Kidney tubule cell (primary cell): ENCODE results near the gene ITGA2.

Experiments
- DNase-seq: peaks from one replicate; pipeline ENCODE4 v3.0.0-alpha.2; 2018; ENCODE audit warnings: low spot score

Gene ITGA2

GRCh38 chr5:52988335-52989024 lies 672 bp upstream of the ITGA2 start:
- no peak for DNase-seq

GRCh38 chr5:52989781-52990527 lies 802 bp downstream of the ITGA2 start:
- DNase-seq = peak; percentile 64

GRCh38 chr5:52990528-52990925 lies 1.4 kb downstream of the ITGA2 start:
- DNase-seq = no peak

DNA sequence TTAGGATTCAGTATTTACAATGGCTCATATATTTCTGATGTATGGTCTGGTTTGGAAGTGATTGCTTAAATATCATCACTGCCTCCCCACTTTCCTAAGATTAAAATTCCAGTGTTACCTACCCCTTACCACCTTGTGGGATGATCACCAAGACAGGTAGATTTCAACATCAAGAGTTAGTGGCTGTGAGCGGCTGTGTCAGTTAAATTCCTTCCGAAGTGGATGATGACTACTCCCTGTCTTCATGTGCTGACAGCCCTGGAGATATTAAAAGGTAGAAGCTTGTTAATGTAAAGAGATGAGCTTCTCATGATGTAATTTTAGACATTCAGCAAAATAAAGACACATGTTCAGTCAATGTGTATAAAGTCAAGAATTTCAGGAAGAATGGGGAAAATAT lies 4.2 kb downstream of the ITGA2 start:
- DNase-seq = no peak

GRCh38 chr5:52994266-52994665 lies 5.1 kb downstream of the ITGA2 start:
- DNase-seq = peak; percentile 32

- DNase-seq = no peak
These were observed 5.9 kb downstream of the ITGA2 start for GRCh38 chr5:52995095-52995494.

DNA sequence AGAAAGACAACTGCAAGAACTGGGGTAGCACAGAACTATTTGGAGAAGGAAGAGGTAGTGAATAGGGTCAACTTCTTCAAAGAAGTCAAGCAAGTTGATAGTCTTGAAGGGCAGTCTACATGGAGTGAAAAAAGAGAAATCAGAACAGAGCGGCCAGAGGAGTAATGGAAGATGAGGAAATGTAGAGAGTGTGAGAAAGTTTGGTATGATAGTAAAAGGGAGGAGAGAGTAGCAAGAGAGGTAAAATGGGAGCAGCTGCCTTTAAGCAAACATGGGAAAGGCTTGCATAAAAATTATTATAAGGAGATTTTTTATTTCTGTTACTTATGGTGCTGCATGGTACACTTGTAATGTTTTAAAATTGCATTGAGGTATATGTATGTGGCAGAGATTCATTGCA lies 6.8 kb downstream of the ITGA2 start:
- no peak for DNase-seq

DNA sequence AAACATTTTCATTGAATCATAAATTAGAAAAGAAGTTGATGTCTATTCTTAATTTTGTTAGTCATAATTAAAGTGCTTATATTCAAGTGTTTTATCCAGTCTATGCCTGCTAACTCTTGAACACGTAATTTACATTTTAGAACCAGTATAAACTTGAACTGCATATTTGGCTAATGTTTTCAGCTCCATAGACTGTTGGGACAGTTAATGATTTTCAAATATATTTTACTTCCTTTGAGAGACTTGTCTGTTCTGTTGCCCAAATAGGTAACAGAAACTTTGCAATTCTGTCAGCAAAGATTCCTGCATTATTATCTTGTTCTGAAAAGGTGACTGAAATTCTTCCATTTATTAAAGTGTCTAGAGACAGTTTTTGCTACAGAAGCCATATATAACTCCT lies 7.8 kb downstream of the ITGA2 start:
- DNase-seq = peak; percentile 43

GRCh38 chr5:52997424-52997823 lies 8.3 kb downstream of the ITGA2 start:
- DNase-seq = peak; percentile 62

GRCh38 chr5:52998552-52999313 lies 9.6 kb downstream of the ITGA2 start:
- no peak for DNase-seq

DNA sequence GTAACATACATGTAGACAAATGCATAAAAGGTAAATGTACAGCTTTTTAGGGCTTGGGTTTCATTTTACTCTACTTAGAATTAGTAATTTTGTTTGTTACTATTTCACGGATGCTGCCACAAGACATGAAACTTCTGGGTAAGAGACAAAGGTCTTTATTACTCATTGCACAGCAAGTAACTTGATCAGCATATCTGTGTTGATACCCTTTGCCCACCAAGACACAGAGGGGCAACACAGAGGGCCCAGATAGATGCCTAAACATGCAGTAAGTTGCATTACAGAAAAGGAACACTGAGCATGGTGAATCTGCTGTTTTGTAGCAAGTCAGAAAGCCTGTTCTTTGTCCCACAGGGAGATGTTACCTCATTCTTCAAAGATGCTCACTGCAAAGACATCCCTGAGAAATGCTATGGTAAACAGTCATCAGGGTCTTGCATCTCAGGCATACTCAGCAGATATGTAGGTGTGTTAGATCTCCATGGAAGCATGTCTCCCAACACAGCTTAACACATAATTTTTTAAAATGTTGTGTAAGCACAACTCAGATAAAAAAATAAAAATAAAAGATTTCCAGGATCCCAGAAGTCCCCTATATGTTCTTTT lies 10.3 kb downstream of the ITGA2 start:
- DNase-seq = peak; percentile 71

DNA sequence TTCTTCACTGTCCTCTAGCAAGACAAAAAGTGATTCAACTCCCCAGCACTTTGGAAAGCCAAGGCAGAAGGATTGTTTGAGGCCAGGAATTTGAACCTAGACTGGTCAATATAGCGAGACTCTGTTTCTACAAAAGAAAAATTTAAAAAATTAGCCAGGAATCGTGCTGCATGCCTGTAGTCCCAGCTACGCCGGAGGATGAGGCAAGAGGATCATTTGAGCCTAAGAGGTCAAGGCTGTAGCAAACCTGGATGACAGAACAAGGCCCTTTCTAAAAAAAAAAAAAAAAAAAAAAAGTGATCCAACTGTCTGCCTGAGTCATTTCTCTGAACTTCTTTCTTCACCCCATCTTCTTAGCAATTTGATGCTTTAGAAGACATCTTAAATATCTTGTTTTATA lies 12.4 kb downstream of the ITGA2 start:
- DNase-seq = no peak

GRCh38 chr5:53002491-53002890 lies 13.3 kb downstream of the ITGA2 start:
- DNase-seq = no peak

- DNase-seq = no peak
These were observed 14.0 kb downstream of the ITGA2 start for GRCh38 chr5:53003144-53003543.

DNA sequence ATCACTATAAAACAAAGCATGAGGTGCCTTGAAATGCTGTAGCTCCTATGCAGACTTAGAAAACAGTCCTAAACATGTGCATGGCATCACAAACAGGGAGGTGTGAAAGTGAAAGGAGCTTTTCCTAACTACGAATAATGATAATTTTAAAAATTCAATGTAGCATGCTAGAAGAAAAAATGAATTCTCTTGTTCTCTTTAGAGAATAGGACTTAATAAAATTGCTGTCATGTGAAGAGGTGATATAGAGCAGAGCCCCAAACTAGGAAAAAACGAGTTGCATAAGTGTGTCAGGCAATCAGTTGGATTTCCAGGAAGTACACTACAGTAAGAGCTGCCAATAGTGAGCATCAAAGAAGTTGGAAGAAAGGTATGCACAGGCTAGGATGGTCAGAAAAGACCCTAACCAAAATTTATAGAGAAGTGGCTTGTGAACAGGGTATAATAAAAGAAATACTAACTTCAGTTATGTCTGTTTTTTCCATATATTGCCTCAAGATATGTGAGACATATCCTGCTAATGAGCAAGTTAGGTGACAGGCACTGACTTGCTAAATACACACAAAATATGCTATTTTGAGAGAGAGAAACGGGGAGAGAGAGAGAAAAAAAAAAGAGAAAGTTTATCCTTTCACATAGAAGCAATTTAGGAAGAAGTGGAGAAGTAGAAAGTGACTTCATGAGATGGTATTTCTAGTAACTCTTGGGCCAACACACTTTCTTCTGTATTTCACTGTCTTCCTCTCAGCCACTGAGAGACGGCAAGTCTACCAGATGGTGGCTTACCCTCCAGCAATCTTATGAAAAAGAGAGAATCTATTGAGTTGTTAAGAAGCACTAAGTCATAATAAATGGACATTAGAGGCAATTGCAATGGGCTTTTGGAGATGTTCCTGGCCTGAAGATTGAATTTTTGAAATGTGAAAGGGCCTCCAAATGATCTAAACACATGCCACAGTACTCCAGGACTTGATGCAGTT lies 18.0 kb downstream of the ITGA2 start:
- no peak for DNase-seq

- peak; percentile 76 for DNase-seq
These were observed 19.6 kb downstream of the ITGA2 start for GRCh38 chr5:53008751-53009150.

DNA sequence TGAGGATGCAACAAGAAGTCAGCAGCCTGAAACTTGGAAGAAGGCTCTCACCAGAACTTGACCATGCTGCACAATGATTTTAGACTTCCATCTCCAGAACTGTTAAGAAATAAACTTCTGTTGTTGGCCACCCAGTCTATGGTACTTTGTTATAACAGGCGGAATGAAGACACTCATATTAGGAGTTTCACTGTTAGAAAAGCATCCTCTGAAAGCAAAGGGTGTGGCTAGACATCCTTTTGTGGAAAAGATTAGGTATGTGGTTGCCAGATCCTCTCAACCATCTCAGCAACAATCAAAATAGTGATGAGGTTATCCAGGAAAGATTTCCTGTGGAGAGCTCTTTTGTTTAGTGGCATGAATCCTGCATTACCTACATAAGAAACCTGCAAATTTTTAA lies 20.7 kb downstream of the ITGA2 start:
- DNase-seq = no peak

DNA sequence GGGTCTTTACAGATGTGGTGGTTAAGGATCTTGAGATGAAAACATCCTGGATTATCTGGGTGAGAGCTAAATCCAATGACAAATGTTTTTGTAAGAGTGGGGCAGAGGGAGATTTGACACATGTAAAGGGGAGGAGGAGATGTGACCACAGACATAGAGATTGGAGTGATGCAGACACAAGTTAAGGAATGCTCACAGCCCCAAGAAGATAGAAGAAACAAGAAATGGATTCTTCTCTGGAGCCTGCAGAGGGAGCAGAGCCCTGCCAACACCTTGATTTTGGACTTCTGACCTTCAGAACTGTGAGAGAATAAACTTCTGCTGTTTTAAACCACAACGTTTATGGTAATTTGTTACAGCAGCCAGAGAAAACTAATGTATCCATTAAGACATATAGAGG lies 21.7 kb downstream of the ITGA2 start:
- DNase-seq = no peak

DNA sequence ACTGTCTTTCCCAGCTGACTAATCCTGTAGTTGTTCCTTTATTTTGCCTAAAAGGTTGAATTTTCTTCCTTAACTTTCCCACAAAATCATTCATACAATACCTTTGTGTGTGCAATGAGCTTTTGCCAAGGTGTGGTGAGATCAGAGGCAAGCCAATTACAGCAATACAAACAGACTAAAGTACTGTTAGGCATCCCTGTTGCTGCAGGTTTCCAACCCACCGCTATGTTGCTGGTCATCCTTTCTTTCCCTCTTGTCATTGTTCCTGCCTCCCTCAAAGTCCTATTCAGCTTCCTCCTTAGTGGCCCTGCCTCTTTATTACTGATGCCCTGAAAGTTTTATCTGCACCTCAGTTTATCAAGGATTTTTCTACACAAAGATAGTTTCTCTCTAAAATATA lies 22.1 kb downstream of the ITGA2 start:
- no peak for DNase-seq

DNA sequence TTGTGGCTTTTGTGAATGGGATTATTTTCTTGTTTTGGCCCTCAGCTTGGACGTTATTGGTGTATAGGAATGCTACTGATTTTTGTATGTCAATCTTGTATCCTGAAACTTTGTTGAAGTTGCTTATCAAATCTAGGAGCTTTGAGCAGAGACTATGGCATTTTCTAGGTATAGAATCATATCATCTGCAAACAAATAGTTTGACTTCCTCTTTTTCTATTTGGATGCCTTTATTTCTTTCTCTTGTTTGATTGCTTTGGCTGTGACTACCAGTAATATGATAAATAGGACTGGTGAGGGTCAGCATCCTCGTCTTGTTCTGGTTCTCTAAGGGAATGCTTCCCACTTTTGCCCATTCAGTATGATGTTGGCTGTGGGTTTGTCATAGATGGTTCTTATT lies 24.7 kb downstream of the ITGA2 start:
- no peak for DNase-seq

DNA sequence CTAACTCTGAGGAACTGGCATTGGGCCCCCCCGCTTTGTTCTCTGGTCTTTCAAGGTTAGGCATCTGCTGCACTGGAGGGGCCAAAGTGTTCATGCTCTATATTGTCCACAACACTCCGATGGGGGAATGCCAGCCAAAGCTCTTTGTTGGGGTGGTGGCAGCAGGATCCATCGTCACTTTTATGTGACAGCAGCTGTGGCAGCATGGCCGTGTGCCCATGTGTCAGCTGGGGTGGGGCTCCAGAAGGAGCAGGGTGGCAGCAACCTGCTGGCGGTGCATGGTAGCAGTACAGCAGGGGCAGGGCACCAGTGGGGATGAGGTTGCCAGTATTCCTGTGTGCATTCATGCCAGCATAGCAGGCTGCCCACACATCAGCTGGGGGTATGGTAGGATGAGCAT lies 28.2 kb downstream of the ITGA2 start:
- DNase-seq = no peak
